BLaER1 treated with 17β-estradiol and CSF1 and Interleukin-3, amounts not matched to agents 10 nM and 100 nM (cell line): Measurements from ENCODE around the gene POC1A.

Source experiments
- H3K27ac ChIP-seq, 11 experiments: shearing (Covaris generic); formaldehyde crosslinking; 2 replicates each; pipeline ENCODE4 v1.8.1; 2022
- H3K27me3 ChIP-seq, 11 experiments: shearing (Covaris generic); formaldehyde crosslinking; 2 replicates each; pipeline ENCODE4 v1.8.1; 2022
- H3K36me3 ChIP-seq, 11 experiments: shearing (Covaris generic); formaldehyde crosslinking; 2 replicates each; pipeline ENCODE4 v1.8.1; 2022
- H3K4me1 ChIP-seq, 10 experiments: shearing (Covaris generic); formaldehyde crosslinking; 2 replicates each; pipeline ENCODE4 v1.8.1; 2022
- H3K4me2 ChIP-seq, 11 experiments: shearing (Covaris generic); formaldehyde crosslinking; 2 replicates each; pipeline ENCODE4 v1.8.1; 2022
- H3K4me3 ChIP-seq, 10 experiments: shearing (Covaris generic); formaldehyde crosslinking; 2 replicates each; pipeline ENCODE4 v1.8.1; 2022
- H3K9ac ChIP-seq, 11 experiments: shearing (Covaris generic); formaldehyde crosslinking; 2 replicates each; pipeline ENCODE4 v1.8.1; 2022
- H3K9me3 ChIP-seq, 11 experiments: shearing (Covaris generic); formaldehyde crosslinking; replicated peaks in 1 of 11; 2 replicates each; pipeline ENCODE4 v1.8.1; 2022
- H4K20me1 ChIP-seq, 11 experiments: shearing (Covaris generic); formaldehyde crosslinking; 2 replicates each; pipeline ENCODE4 v1.8.1; 2022
- Cebpa-rat ChIP-seq, 11 experiments: shearing (Covaris generic); IDR thresholded peaks; 2 replicates each; pipeline ENCODE4 v1.8.1; 2022

The POC1A gene

DNA sequence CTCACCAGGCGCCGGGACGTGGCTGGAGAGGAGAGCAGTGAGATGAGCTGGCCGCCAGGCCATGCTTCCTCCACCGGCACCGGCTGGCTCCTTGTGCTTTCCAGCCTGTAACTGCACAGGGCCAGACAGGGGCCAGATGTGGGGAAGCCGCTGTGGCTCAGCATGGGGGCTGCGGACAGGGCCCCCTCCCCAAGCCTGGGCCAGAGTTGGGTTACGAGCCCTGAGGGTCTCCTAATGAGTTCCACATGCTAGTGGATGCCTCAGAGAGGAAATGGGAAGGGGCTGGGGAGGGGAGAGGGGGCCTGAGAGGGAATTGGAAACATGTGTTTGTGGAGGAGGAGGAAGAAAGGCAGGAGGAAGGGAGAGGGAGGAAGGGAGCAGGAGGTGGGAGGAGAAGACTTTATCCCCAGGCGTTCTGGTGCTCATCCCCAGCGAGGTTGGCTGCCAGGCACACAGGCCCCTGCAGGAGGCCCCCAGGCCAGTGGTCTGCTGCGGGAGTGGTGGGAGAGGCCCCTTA is 86.1 kb downstream of the POC1A start:
- no peaks in the 10 kb centered on the region for H3K36me3 ChIP-seq
- H3K9ac ChIP-seq: no peak overlapping the region
- TF ChIP-seq Cebpa-rat (IDR thresholded peaks at IDR 0.05): no peak
- H3K4me1 ChIP-seq: peaks cover 25 to 62% (median 39%) of the 10 kb centered on the region in 10 experiments
- H3K9me3 ChIP-seq: no peaks in the 10 kb centered on the region
- no peaks in the 10 kb centered on the region for H3K27me3 ChIP-seq
- H3K4me3 ChIP-seq: no peak overlapping the region
- no peak overlapping the region for H3K27ac ChIP-seq
- H4K20me1 ChIP-seq: peaks cover 0 to 19% (median 0%) of the 10 kb centered on the region in 11 experiments; a peak in 3 of 22 replicates
- H3K4me2 ChIP-seq: no peak overlapping the region

DNA sequence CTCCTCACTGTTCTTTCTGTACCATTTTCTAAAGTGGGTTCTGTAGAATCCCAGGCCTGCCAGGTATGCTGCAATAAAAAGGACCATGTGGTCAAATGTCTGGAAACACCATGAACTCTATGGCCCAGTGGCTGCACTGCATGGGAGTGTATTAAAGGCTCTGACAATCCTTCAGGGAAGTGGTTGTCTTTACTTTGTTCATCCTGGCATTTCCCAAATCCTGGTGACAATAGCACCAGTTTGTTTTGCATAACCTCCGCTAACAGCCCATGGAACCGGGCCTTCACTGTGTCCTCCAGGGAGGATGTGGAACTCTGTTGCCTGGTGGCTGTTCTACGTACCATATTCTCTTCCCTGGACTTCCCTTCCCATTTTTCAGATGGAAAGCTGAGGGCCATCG is 86.7 kb downstream of the POC1A start:
- Histone ChIP-seq H3K36me3 (no peaks in the 10 kb centered on the region), H3K4me3 (no peak overlapping the region), H3K4me2 (no peak overlapping the region), H4K20me1 (peaks cover 0 to 19% (median 0%) of the 10 kb centered on the region in 11 experiments; a peak in 3 of 22 replicates), H3K9me3 (no peaks in the 10 kb centered on the region), H3K9ac (no peak overlapping the region), H3K27ac (no peak overlapping the region), H3K27me3 (no peaks in the 10 kb centered on the region), H3K4me1 (peaks cover 30 to 65% (median 44%) of the 10 kb centered on the region in 10 experiments)
- TF ChIP-seq Cebpa-rat (IDR thresholded peaks at IDR 0.05): no peak

GRCh38 chr3:52067046-52067445 is 87.2 kb downstream of the POC1A start:
- Histone ChIP-seq H3K4me3 (no peak overlapping the region), H4K20me1 (peaks cover 0 to 15% (median 0%) of the 10 kb centered on the region in 11 experiments; a peak in 2 of 22 replicates), H3K36me3 (no peaks in the 10 kb centered on the region), H3K4me2 (no peak overlapping the region), H3K9ac (no peak overlapping the region), H3K27me3 (no peaks in the 10 kb centered on the region), H3K27ac (no peak overlapping the region), H3K4me1 (peaks cover 35 to 65% (median 45%) of the 10 kb centered on the region in 10 experiments), H3K9me3 (no peaks in the 10 kb centered on the region)
- TF ChIP-seq Cebpa-rat (IDR thresholded peaks at IDR 0.05): no peak

GRCh38 chr3:52065264-52065756 is 88.9 kb downstream of the POC1A start:
- Histone ChIP-seq H3K9ac (no peak overlapping the region), H4K20me1 (peaks cover 0 to 7% (median 0%) of the 10 kb centered on the region in 11 experiments; a peak in 1 of 22 replicates), H3K27ac (no peak overlapping the region), H3K4me2 (peak overlapping the region in 6 of 11 experiments; percentile 1 to 47 (median 34); a peak in 8 of 22 replicates), H3K4me3 (no peak overlapping the region), H3K27me3 (no peaks in the 10 kb centered on the region), H3K9me3 (no peaks in the 10 kb centered on the region), H3K4me1 (peaks cover 19 to 65% (median 36%) of the 10 kb centered on the region in 10 experiments), H3K36me3 (no peaks in the 10 kb centered on the region)
- TF ChIP-seq Cebpa-rat (IDR thresholded peaks at IDR 0.05): no peak

DNA sequence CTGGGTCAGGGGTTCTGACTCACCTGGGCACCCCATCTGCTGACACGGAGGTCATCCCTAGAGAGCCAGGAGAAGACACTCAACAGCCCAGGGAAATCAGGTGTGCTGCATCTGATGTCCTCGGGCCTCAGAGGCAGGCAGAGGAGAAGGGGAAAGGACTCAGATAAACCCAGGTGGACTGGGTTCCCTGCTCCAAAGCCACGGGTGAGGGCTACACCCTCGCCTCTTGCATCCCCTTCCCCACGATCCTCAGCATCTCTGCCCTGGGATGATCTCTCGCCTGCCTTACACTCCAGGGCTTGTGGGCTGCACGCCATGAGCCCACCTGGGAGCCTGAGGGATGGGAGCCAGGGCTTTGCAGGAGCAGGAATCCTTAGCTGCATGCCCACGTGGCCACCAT is 89.7 kb downstream of the POC1A start:
- Histone ChIP-seq H3K27ac (no peak overlapping the region), H3K4me3 (no peak overlapping the region), H3K4me1 (peaks cover 17 to 65% (median 36%) of the 10 kb centered on the region in 10 experiments), H3K27me3 (no peaks in the 10 kb centered on the region), H3K36me3 (no peaks in the 10 kb centered on the region), H4K20me1 (peaks cover 0 to 4% (median 0%) of the 10 kb centered on the region in 11 experiments; a peak in 1 of 22 replicates), H3K9ac (no peak overlapping the region), H3K9me3 (no peaks in the 10 kb centered on the region), H3K4me2 (0 out of 22 replicates have a peak overlapping the region, but pooled peaks of 1 of the 11 experiments have one; percentile 44)
- no peak for TF ChIP-seq Cebpa-rat (IDR thresholded peaks at IDR 0.05)

DNA sequence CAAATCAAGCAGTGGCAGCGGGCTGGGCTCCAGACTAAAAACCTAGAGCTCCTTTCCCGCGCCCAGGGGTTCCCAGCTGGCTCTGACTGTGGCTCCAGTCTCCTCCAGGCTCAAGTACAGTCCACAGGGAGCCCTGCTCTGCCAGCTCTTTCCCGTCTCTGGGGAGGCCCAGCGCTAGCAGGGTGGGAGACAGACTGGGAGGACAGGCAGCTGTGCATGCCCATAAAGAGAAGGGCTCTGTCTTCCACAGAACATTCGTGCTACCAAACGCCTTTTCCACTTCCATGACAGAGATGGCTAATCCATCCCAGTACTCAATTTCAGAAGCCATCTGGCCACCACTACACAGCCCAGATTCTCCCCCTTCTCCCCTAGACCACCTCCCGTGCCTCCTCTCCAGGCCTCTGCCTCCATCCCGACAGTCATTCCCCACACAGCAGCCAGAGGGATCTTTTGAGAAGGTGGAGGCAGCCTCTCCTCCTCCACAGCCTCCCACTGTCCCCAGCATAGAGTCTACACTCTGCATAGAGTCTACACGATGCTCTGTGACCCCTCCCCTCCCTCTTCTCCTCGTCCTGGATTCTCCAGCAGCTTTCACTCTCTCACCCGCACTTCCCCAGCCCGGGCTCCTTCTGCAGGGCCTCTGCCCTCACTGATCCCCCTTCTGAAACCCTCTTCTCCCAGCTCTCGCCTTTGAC is 91.0 kb downstream of the POC1A start:
- Histone ChIP-seq H3K27me3 (no peaks in the 10 kb centered on the region), H3K4me2 (peak overlapping the region in 8 of 11 experiments; percentile 2 to 99 (median 72); a peak in 14 of 22 replicates), H3K27ac (peak overlapping the region in 4 of 11 experiments; percentile 8 to 70 (median 32); a peak in 7 of 22 replicates), H3K36me3 (no peaks in the 10 kb centered on the region), H3K9me3 (no peaks in the 10 kb centered on the region), H3K9ac (peak overlapping the region in 2 of 11 experiments; percentile 2 to 5; a peak in 2 of 22 replicates), H3K4me3 (no peak overlapping the region), H3K4me1 (peaks cover 30 to 75% (median 50%) of the 10 kb centered on the region in 10 experiments), H4K20me1 (peaks cover 0 to 4% (median 0%) of the 10 kb centered on the region in 11 experiments; a peak in 1 of 22 replicates)
- no peak for TF ChIP-seq Cebpa-rat (IDR thresholded peaks at IDR 0.05)

GRCh38 chr3:52062505-52062904 is 91.7 kb downstream of the POC1A start:
- peak overlapping the region in 8 of 11 experiments; percentile 11 to 99 (median 72); a peak in 15 of 22 replicates for H3K4me2 ChIP-seq
- no peaks in the 10 kb centered on the region for H3K36me3 ChIP-seq
- H3K9ac ChIP-seq: peak overlapping the region in 3 of 11 experiments; percentile 5 to 42 (median 8); a peak in 3 of 22 replicates
- no peaks in the 10 kb centered on the region for H3K27me3 ChIP-seq
- TF ChIP-seq Cebpa-rat (IDR thresholded peaks at IDR 0.05): no peak
- H3K27ac ChIP-seq: peak overlapping the region in 4 of 11 experiments; percentile 40 to 70 (median 44); a peak in 7 of 22 replicates
- no peak overlapping the region for H3K4me3 ChIP-seq
- peaks cover 37 to 79% (median 57%) of the 10 kb centered on the region in 10 experiments for H3K4me1 ChIP-seq
- no peaks in the 10 kb centered on the region for H3K9me3 ChIP-seq
- H4K20me1 ChIP-seq: peaks cover 0 to 4% (median 0%) of the 10 kb centered on the region in 11 experiments; a peak in 1 of 22 replicates

- H3K4me3 ChIP-seq: no peak overlapping the region; a peak in 1 of 20 replicates
- H3K9me3 ChIP-seq: no peaks in the 10 kb centered on the region
- H3K9ac ChIP-seq: peak overlapping the region in 2 of 11 experiments; percentile 8 to 39; a peak in 1 of 22 replicates
- H3K27ac ChIP-seq: peak overlapping the region in 4 of 11 experiments; percentile 40 to 70 (median 44); a peak in 5 of 22 replicates
- H4K20me1 ChIP-seq: peaks cover 0 to 4% (median 0%) of the 10 kb centered on the region in 11 experiments; a peak in 1 of 22 replicates
- H3K27me3 ChIP-seq: no peaks in the 10 kb centered on the region
- no peak for TF ChIP-seq Cebpa-rat (IDR thresholded peaks at IDR 0.05)
- peak overlapping the region in 5 of 11 experiments; percentile 69 to 99 (median 96); a peak in 10 of 22 replicates for H3K4me2 ChIP-seq
- H3K36me3 ChIP-seq: no peaks in the 10 kb centered on the region
- peaks cover 38 to 84% (median 64%) of the 10 kb centered on the region in 10 experiments for H3K4me1 ChIP-seq
Observed at GRCh38 chr3:52061121-52061910, 92.9 kb downstream of the POC1A start.
